NCI-H2171 treated with DMSO at 0.1 percent for 48 hours (cell line): ENCODE measurements around the gene CLEC3A.
A peak's percentile ranks its signal among the peaks of the same experiment; 100 is the strongest.
"Not testable (repeated sequence)": the region's sequence is repeated elsewhere in the genome, so short reads cannot be mapped to it uniquely, and the experiment has no call there.

Experiments
- DNase-seq: peaks from one replicate; lab custom pipeline; 2025; lab: John Stamatoyannopoulos, UW

The CLEC3A gene, protein sequence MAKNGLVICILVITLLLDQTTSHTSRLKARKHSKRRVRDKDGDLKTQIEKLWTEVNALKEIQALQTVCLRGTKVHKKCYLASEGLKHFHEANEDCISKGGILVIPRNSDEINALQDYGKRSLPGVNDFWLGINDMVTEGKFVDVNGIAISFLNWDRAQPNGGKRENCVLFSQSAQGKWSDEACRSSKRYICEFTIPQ

DNA sequence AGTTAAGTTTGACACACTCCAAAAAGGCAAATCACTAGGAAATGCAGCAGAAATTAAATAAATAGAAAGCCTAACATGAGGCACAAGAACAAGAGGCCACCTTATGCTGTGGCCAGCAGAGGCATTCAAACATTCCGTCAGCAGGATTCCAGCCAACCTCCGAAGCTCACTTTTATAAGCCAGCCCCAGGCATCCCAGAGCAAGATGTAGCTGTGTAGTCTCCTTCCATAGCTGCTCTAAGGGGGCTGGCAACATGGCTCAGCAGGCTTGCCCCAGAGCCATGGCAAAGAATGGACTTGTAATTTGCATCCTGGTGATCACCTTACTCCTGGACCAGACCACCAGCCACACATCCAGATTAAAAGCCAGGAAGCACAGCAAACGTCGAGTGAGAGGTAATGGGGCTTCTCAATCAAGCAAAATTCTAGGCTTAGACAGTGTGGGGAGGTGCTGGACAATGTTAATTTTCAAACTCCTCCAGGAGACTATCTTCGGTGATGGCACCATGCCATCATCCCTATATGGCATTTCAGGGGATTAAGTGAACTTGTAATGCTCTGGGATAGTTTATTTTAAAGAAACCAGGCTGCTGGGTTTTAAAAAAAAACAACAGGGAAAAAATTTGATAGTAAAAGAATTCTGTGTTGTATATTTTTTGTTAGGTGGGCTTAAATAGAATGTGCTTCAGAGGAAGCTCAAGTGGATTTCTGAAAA is at the start of gene CLEC3A:
TSS of gene CLEC3A (plus strand) at position 202 of the 714 bp plus-strand sequence. CDS start at position 281, 79 bp downstream.
- no peak for DNase-seq

DNA sequence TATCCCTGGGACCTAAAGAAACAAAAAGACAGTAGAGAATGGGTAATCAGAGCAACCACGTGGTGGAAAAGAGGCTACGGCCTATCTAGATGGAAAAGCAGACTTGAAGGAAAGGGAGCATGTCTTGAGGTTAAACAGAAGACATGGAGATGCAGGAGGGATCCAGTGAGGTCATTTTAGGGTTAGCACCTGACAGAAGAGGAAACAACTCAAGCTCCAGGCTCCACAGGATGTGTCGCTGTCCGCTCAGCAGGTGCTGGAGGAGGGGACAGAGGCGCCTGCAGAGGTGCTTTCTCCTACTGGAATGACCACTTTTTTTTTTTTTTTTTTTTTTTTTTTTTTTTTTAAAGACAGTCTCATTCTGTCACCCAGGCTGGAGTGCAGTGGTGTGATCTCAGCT is 47.5 kb upstream of the CLEC3A start:
- DNase-seq, result no peak

- no peak for DNase-seq
Observed at GRCh38 chr16:77975942-77976341, 46.4 kb upstream of the CLEC3A start.

GRCh38 chr16:77977339-77977738 is 45.0 kb upstream of the CLEC3A start:
- no peak for DNase-seq

- no peak for DNase-seq
Observed at GRCh38 chr16:77985111-77985510, 37.2 kb upstream of the CLEC3A start.

GRCh38 chr16:77986011-77986740 is 36.2 kb upstream of the CLEC3A start:
- no peak for DNase-seq

GRCh38 chr16:77987810-77988209 is 34.5 kb upstream of the CLEC3A start:
- DNase-seq, result no peak

DNA sequence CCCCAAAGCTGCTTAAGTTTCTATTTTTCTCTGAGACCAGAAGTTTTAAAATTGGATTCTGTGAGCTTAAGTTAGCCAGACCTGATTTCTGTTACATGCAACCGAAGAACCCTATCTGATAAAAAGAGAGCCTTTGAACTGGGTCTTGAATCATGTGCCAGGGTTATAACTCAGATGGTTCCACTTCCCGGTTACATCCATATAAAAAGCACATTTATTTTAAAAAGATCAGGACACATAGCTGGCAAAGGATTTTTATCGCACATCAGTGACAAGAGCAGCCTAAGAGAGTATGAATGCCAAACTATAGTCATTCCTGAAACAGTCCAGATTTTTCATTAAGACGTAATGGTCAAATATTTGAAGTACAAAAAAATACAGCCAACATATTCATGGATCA is 32.5 kb upstream of the CLEC3A start:
- DNase-seq, result no peak

GRCh38 chr16:77991701-77992100 is 30.6 kb upstream of the CLEC3A start:
- no peak for DNase-seq

DNA sequence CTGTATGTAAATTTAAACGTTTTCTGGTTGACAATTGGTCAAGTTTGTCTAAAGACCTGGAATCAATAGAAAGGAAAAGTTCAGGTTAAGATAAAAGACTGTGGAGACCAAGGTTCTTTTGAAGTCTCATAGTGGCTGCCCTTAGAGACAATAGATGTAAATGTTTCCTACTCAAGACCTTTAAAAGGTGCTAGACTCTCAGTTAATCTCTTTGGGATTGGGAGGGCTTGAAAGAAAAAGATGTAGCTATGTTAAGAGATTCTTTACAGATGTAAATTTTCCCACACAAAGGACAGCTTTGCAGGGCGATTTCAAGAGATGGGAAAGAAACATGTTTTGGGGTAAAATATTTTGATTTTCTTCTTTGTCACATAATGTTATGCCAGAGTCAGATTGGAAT is 30.0 kb upstream of the CLEC3A start:
- DNase-seq, result not testable (repeated sequence)

- DNase-seq, result no peak
Observed at GRCh38 chr16:77993111-77993985, 29.0 kb upstream of the CLEC3A start.

- DNase-seq, result no peak
Observed at GRCh38 chr16:77995843-77996455, 26.4 kb upstream of the CLEC3A start.

- no peak for DNase-seq
Observed at GRCh38 chr16:77998350-77999023, 23.9 kb upstream of the CLEC3A start.

- DNase-seq, result no peak
Observed at GRCh38 chr16:78001451-78002025, 20.8 kb upstream of the CLEC3A start.

DNA sequence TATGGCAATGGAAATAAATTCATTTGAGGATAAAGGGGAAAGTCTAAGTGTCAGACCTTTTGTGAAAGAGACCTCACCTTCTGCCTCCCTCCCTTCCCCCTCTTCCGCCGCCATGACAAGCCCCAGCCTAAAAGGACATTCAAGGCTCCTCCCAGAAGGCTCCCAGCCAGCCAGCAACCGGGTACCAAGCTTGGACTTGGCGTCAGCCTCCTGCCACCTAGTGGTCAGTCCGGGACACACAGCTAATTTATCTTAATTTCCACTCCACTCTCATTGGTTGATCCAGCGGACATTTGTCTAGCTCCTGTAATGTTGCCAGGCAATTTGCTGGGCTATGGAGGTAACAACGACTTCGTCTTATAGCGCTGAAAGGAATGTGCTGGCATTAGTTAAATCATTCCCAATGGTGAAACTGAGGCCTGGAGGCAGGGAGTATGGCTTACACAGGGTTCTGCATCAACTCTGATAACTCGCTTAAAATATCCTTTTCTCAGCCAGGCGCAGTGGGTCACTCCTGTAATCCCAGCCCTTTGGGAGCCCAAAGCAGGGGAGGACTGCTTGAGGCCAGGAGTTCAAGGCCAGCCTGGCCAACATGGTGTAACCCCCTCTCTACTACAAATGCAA is 19.3 kb upstream of the CLEC3A start:
- DNase-seq, result peak; percentile 75

- no peak for DNase-seq
Observed at GRCh38 chr16:78004517-78004916, 17.8 kb upstream of the CLEC3A start.

- no peak for DNase-seq
Observed at GRCh38 chr16:78005881-78006280, 16.5 kb upstream of the CLEC3A start.

GRCh38 chr16:78007121-78007520 is 15.2 kb upstream of the CLEC3A start:
- DNase-seq, result no peak

DNA sequence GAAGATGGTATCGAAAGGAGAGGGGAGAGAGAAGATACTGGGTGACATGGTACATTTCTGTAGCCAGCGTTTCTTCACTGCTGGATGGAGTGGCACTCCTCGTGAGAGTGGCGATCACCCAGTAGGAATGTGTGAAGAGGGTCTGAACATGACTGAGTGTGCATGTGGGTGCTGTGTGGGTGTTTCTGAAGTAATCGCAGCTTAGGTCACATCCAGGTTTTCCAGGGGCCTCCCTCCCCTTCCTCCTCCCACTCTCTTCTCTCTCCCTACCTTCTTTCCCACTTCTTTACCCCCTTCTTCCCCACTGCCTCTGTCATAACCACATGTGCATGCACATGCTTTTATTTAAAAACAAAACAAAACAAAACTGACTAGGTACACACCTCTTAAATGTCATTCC is 1.8 kb downstream of the CLEC3A start:
- no peak for DNase-seq

- no peak for DNase-seq
Observed at GRCh38 chr16:78025631-78026030, 3.3 kb downstream of the CLEC3A start.
